CD4-positive, alpha-beta T cell treated with Interleukin-15 for 4 hours (primary cell): Measurements from ENCODE around the gene AS3MT.
A peak's percentile ranks its signal among the peaks of the same experiment; 100 is the strongest.

Source experiments
- DNase-seq: peaks from one replicate; pipeline ENCODE4 v3.0.0-alpha.2; 2020; ENCODE audit warnings: low spot score

The AS3MT gene

GRCh38 chr10:102856758-102857424 is 12.4 kb upstream of the AS3MT start:
- no peak for DNase-seq

GRCh38 chr10:102859911-102860310 is 9.4 kb upstream of the AS3MT start:
- DNase-seq: no peak

DNA sequence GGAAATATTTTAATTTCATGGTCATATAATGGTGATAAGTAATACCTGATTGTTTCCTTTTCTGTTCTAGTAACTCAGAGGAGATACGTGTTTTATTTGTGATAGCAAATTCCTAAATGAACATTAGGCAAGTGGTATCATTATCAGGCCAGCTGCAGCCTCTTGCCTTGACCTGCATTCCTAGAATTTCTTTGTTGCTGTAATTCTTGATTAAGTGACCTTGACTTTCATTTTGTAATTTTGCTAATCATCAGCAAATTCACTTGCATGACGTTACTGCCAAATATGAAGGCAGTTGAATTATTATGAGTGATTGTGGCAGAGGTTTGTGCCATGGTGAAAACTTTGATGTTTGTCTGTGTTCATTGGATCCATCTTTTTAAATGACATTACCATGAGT is 5.6 kb upstream of the AS3MT start:
- no peak for DNase-seq

DNA sequence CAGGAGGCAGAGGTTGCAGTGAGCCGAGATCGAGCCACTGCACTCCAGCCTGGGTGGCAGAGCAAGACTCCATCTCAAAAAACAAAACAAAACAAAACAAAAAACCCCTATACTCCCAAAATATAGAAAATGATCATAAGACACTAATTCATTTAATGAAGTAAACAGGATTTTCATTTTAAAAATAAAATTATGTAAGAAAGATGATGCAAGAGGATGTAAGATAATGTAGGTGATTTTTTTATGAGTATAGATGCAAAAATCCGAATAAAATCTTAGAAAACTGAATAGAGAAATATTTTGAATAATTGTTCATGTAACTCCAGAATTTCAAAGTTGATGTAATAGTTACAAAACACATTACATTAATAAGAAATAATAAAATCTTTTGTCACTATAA is 3.6 kb upstream of the AS3MT start:
- DNase-seq: no peak

GRCh38 chr10:102868911-102869257 is 386 bp upstream of the AS3MT start:
- no peak for DNase-seq

GRCh38 chr10:102870221-102870620 is 951 bp downstream of the AS3MT start:
- no peak for DNase-seq

- no peak for DNase-seq
Measured at GRCh38 chr10:102872163-102872562, 2.9 kb downstream of the AS3MT start.

DNA sequence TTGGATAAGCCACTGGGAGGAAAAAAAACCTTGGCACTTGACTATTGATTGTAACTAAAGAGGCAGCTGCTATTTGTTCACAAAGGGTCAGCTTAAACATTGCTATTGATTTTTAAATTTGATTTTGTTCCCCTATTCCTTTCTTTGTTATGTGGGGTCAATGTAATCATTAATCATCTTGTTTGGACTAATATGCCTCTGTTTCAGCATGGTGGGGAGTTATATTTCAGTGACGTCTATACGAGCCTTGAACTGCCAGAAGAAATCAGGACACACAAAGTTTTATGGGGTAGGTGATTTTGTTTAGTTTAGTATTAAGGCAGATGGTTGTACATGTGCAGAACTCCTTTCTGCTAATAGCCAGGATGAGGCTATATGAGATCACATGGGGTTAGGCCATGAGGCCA is 7.5 kb downstream of the AS3MT start:
- DNase-seq: no peak

GRCh38 chr10:102878629-102879028 is 9.4 kb downstream of the AS3MT start:
- no peak for DNase-seq

GRCh38 chr10:102880256-102880655 is 11.0 kb downstream of the AS3MT start:
- DNase-seq: no peak

DNA sequence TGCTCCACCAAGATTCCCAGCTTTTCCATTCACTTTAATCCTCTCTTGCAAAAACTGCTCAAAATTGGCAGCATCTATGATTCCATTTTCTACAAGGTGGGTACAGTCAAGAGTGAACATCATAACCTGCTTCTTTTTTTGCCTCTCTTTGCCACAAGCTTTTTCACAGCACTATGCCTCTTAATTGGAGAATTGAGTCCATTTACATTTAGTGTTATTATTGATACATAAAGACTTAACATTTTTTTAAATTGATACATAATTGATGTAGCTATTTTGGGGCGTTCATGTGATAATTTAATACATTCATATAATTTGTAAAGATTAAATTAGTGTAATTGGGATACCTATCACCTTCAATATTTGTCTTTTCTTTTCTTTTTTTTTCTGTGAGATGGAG is 18.8 kb downstream of the AS3MT start:
- DNase-seq: no peak

- DNase-seq: no peak
Measured at GRCh38 chr10:102894466-102895213, 25.4 kb downstream of the AS3MT start.

GRCh38 chr10:102900006-102900405 is 30.7 kb downstream of the AS3MT start:
- no peak for DNase-seq

- no peak for DNase-seq
Measured at GRCh38 chr10:102904346-102904745, 35.1 kb downstream of the AS3MT start.

DNA sequence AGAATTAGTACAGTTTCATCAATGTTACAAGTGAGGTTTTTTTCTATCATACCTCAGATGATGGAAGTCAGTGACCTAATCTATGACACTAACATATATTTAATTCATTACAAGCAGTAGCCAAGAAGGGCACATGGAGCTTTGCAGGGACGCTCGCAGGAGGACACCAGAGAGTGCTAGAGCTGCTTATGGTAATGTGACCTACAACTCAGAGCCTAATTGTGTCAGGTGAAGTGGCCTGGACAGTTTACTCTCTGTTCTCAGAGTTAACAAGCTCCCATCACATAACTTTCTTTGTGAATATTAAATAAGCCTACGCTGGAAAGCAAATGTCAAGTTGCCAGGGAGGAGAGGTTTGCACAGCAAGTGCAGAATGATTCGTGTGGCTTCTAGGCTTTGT is 37.2 kb downstream of the AS3MT start:
- DNase-seq: no peak

DNA sequence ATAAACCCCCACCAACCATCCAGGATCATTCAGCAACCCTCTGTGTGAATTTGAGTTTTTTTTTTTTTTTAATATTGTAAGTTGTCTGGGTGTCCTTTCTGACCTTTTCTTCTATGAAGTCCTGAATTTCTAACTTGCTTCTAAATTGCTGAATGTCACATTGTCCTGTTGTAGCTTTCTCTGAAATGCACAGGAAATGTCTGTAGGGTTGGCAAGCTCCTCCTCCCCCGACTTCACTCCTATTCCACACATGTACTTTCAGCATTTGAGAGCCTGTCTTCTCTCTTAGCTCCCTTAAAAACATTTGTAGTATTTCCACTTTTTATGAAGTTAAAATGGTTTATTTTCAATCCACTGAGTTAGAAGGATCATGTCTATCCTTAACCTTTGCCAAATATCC is 45.5 kb downstream of the AS3MT start:
- DNase-seq: no peak

DNA sequence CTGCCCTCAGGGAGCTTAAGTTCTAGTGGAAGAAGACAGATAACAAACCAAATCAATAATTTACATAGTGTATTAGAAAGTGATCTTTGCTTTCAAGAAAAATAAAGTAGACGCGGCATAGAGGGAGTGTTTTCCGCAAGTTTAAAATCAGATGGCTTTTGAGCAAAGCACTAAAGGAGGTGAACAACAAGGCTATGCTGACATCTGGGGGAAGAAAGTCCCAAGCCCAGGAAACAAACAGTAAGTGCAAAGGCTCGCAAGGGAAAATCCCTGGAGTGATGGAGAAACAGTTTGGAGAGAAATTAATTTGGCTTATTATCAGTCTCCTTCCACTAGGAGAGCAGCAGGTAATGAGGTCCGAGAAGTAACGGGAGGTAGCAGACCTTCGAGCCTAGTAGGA is 46.9 kb downstream of the AS3MT start:
- no peak for DNase-seq

- peak; percentile 79 for DNase-seq
Measured at GRCh38 chr10:102917314-102917961, 48.2 kb downstream of the AS3MT start.

DNA sequence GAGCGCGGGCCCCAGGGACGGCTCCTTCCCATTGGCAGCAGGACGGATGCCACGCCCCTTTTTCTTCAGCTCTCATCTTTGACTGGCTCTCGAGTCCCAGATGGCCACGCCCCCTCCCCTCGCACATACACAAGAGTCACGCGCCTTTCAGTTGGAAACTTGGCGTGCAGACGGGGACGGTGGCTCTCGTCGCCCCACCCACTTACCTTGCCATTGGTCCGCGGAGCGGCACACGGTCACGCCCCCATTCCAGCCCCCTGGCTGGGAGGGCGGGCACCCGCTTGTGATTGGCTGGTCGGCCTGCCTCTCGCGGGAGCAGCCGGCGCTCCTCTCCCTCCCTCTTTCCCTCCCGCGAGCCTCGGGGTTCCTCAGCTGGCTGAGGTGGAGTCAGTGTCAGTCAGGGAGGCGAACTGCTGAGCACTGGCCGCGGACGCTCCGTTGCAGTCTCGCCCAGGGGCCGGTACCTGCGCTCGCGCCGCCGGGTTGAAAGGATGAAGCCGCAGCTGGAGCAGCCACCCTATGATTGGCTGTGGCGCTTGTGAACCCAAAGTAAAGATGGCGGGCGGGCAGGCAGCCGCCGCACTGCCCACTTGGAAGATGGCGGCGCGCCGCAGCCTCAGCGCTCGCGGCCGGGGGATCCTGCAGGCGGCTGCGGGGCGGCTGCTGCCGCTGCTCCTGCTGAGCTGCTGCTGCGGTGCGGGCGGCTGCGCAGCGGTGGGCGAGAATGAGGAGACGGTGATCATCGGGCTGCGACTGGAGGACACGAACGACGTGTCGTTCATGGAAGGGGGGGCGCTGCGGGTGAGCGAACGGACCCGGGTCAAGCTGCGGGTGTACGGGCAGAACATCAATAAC is 48.9 kb downstream of the AS3MT start, which contains the start of gene CNNM2:
Gene CNNM2 (plus strand): TSS at position 333 of the 855 bp plus-strand sequence. CDS start 187 bp downstream, at position 520.
- DNase-seq: peak; percentile 100

- DNase-seq: peak; percentile 21
Measured at GRCh38 chr10:102918817-102919245, 49.6 kb downstream of the AS3MT start.

GRCh38 chr10:102919246-102919959 is 50.1 kb downstream of the AS3MT start:
- DNase-seq: no peak
